ENCODE measurements around the gene TBXA2R.

GRCh38 chr19:3636506-3636905, 29.8 kb upstream of the TBXA2R start:
- TF ChIP-seq, protein P1, sequence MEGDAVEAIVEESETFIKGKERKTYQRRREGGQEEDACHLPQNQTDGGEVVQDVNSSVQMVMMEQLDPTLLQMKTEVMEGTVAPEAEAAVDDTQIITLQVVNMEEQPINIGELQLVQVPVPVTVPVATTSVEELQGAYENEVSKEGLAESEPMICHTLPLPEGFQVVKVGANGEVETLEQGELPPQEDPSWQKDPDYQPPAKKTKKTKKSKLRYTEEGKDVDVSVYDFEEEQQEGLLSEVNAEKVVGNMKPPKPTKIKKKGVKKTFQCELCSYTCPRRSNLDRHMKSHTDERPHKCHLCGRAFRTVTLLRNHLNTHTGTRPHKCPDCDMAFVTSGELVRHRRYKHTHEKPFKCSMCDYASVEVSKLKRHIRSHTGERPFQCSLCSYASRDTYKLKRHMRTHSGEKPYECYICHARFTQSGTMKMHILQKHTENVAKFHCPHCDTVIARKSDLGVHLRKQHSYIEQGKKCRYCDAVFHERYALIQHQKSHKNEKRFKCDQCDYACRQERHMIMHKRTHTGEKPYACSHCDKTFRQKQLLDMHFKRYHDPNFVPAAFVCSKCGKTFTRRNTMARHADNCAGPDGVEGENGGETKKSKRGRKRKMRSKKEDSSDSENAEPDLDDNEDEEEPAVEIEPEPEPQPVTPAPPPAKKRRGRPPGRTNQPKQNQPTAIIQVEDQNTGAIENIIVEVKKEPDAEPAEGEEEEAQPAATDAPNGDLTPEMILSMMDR (IDR thresholded peaks at IDR 0.05; ENCODE audit: extremely low read depth in 1 of 2, insufficient read depth in 1 of 2, low read depth in 1 of 2, low read length in 2 of 2), result no peak
- TF ChIP-seq POLR2A (IDR thresholded peaks at IDR 0.05; ENCODE audit: low read depth, low read length), result no peak
- no peak for TF ChIP-seq POLR2AphosphoS5 (IDR thresholded peaks at IDR 0.05; ENCODE audit: insufficient read depth, low read depth, low read length)
- TF ChIP-seq EZH2 (IDR thresholded peaks at IDR 0.05; ENCODE audit: borderline replicate concordance, low read depth, low read length, severe bottlenecking), result no peak
- no peak for TF ChIP-seq JUN (IDR thresholded peaks at IDR 0.05; ENCODE audit: borderline replicate concordance, insufficient read depth, insufficient read length, low read depth)
- no peak for TF ChIP-seq FOS (IDR thresholded peaks at IDR 0.05; ENCODE audit: borderline replicate concordance, insufficient read depth, low read length)

Data from endothelial cell of umbilical vein (primary cell).